ENCODE data around the gene SMC1B.

SMC1B gene

GRCh38 chr22:45318558-45319323 lies 94.7 kb downstream of the SMC1B start:
- DNase-seq = no peak

- no peak for DNase-seq
Measured at GRCh38 chr22:45318168-45318557, 95.2 kb downstream of the SMC1B start.

DNA sequence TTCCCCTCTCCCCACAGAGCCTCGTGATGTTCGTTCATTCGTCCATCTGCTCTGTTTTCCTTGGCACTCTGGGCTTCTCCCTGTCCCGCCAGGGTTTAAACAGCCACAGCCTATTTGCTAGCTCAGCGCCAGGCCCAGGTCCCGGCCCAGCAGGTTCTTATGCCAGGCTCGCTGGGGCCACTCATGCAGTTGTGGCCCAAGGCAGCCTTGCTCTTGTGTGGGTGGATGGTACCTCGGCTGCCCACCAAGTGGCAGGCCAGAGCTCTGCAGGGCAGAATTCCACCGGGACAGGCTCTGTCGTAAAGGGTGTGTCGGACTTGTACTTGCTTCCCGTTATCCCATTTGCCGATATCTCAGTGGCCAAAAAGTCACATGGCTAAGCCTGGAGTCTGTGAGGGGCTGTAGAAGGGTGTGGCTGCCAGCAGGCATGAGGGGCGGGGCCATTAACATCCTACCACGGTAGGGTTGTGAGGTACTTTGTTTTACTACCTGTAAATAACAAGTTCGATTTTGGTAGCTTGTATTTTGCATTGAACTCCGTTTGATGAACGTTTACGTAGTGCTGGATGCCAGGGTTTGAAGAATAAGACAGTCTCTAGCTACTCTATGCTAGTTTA lies 95.7 kb downstream of the SMC1B start:
- DNase-seq = no peak

DNA sequence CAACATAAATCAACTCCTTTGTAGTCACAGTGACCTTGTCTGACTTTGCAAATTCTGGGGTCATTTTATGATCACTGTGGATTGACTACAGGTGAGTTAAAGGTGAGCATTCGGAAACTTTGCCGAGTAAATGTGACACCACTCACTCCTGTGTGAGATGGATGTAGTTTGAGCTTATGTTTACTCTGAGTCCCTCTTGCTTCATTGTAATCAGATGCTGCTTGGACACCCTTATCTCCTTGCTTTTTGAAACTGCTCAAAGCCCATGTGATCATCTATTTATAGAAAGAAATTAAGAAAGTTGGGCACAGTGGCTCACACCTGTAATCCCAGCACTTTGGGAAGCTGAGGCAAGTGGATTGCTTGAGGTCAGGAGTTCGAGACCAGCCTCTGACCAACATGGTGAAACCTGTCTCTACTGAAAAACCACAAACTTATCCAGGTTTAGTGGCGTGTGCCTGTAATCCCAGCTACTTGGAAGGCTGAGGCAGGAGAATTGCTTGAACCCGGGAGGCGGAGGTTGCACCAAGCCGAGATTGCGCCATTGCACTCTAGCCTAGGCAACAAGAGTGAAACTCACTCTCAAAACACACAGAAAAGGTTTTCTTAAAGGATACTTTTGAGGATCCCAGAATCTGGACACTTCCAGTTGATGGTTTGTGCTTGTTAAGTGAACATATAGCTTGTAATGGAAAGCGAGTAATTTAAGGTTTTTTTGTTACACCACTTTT lies 96.4 kb downstream of the SMC1B start:
- no peak for DNase-seq

- no peak for DNase-seq
Measured at GRCh38 chr22:45314786-45315185, 98.6 kb downstream of the SMC1B start.

GRCh38 chr22:45314054-45314721 lies 99.2 kb downstream of the SMC1B start:
- DNase-seq = no peak

GRCh38 chr22:45312856-45313255 lies 100.5 kb downstream of the SMC1B start:
- no peak for DNase-seq

GRCh38 chr22:45312415-45312814 lies 101.0 kb downstream of the SMC1B start:
- DNase-seq = no peak

DNA sequence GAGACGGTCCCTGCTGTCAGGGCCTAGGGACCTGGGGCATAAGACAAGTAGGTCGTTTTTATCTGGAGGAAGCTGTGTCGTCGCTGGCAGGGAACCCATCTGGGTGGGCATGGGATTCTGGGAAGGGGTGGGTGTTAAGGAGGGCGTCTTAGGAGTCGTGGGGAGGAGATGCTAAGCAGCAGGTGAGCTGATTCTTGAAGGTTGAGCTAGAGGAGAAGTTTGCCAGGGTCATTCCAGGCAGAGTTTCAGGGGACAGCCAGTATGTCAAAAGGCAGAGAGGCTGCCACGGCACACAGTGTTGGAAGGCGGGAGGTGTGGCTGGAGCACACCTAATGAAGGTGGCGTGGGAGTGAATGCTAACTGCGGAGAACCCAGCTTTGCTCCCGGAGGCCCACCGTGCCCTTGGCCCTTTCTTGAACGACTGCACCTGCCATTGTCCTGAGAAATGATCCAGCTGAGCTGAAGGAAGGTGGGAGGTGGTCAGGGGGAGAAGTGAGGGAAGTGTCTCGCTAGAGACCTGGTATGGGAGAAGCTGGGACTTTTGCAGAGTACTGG lies 102.3 kb downstream of the SMC1B start:
- no peak for DNase-seq

DNA sequence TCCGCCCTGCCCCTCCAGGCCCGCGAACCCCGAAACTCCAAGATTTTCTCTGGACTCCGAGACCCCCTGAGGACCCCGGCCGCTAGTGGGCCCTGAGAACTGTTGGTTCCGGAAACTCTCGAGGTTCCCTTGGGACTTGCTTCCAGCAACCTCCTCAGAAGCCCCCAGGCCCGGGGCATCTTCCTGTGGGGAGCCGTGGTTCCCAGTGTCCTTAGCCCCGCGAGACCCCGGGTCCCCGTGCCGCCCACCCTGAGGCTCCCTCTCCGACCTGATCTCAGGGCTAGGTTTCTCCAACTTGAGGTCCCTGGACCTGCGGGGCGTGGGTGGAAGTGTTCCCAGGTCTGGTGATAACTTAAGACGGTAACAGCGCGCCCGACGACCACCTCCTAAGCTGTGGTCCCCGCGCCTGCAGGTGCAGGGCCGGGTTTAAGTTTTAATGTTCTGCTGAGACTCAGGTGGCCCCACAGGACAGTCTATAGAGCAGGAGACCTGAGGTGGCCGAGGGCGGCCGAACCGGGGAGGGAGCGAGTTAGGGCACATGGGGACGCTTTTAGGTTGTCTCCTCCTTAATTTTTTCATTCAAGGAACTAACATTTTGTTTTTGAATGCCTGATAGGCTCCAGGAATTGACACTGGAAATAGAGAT lies 102.9 kb downstream of the SMC1B start:
- no peak for DNase-seq

GRCh38 chr22:45309422-45310227 lies 103.8 kb downstream of the SMC1B start, which contains the start of gene FAM118A:
FAM118A (plus strand) TSS chr22:45309934; CDS start chr22:45322380, 12,446 bp downstream.
- DNase-seq = peak; percentile 52

- DNase-seq = no peak
Measured at GRCh38 chr22:45308957-45309421, 104.4 kb downstream of the SMC1B start.

GRCh38 chr22:45308391-45308956 lies 104.9 kb downstream of the SMC1B start:
- no peak for DNase-seq

- DNase-seq = no peak
Measured at GRCh38 chr22:45306139-45306538, 107.3 kb downstream of the SMC1B start.

GRCh38 chr22:45305456-45306075 lies 107.8 kb downstream of the SMC1B start:
- DNase-seq = no peak

DNA sequence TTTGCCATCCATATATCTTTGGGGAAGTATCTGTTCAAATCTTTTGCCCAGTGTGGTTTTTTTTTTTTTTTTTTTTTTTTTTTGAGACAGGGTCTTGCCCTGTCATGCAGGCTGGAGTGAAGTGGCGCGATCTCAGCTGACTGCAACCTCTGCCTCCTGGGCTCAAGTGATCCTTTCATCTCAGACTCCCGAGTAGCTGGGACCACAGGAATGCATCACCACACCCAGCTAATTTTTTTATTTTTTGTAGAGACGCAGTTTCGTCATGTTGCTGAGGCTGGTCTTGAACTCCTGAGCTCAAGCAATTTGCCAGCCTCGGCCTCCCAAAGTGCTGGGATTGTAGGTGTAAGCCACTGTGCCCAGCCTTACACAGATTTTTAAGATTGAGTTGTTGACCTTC lies 108.4 kb downstream of the SMC1B start:
- peak; percentile 16 for DNase-seq

GRCh38 chr22:45303181-45303580 lies 110.2 kb downstream of the SMC1B start:
- no peak for DNase-seq

DNA sequence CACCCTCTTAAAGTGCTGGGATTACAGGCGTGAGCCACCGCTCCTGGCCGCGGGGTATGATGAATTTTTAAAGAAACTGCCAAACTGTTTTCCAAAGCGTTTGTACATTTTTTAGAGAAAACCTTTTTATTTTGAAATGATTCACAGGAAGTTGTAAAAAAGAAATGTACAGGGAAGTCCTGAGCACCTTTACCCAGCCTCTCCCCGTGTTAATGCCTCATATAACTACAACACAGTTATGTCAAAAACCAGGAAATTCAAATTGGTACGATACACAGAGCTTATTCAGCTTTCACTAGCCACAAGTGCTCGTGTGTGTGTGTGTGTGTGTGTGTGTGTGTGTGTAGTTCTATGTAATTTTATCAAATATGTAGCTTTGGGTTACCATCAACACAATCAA lies 110.6 kb downstream of the SMC1B start:
- no peak for DNase-seq

GRCh38 chr22:45298934-45299505 lies 114.4 kb downstream of the SMC1B start:
- DNase-seq = no peak

DNA sequence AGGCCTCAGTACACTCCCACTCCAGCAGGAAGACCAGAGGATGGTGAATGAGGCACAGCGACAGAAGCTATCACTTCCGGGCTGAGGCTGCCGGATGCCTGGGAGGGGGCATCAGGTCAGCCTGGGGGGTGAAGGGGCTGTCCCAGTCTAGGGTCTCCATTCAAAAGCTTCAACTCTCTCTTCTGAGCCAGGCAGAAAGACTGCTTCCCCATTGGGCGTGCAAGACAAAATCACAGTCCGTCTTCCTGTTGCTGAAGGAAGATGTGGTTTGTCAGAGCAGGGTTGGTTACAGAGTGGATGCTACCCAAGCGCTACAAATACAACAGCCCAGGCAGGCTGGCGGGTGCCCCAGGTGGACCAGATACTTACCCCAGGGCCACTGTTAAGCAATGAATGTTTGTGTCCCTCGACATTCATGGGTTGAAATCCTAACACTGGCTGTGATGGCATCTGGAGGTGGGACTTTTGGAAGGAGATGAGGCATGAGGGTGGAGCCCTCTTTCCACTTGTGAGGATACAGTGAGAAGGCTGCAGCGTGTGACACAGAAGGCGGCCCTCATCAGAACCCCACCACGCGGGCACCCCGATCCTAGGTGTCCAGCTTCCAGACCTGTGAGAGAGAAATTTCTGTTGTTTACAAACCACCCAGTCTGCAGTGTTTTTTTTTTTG lies 116.6 kb downstream of the SMC1B start:
- no peak for DNase-seq

Measured in NCI-H226 (cell line).